ES-I3 (cell line): ENCODE results near the gene TSGA10.
"Not testable (repeated sequence)": the region's sequence is repeated elsewhere in the genome, so short reads cannot be mapped to it uniquely, and the experiment has no call there.

Experiments used
- H3K36me3 ChIP-seq: 2 replicates; pipeline ENCODE4 v1.6.1; 2013; ENCODE audit warnings: mild to moderate bottlenecking, low read length, control low read depth, moderate library complexity; ENCODE audit not compliant: insufficient read depth
- H3K4me1 ChIP-seq: 2 replicates; pipeline ENCODE4 v1.6.1; 2013; ENCODE audit warnings: mild to moderate bottlenecking, control low read depth, low read length; ENCODE audit not compliant: insufficient read depth
- H3K9ac ChIP-seq: 2 replicates; pipeline ENCODE4 v1.6.1; 2013; ENCODE audit warnings: low read depth, mild to moderate bottlenecking, low read length, moderate library complexity
- H3K9me3 ChIP-seq: 2 replicates; pipeline ENCODE4 v1.6.1; 2013; ENCODE audit warnings: mild to moderate bottlenecking, low read length, moderate library complexity; ENCODE audit not compliant: control insufficient read depth, insufficient read depth

TSGA10 gene

DNA sequence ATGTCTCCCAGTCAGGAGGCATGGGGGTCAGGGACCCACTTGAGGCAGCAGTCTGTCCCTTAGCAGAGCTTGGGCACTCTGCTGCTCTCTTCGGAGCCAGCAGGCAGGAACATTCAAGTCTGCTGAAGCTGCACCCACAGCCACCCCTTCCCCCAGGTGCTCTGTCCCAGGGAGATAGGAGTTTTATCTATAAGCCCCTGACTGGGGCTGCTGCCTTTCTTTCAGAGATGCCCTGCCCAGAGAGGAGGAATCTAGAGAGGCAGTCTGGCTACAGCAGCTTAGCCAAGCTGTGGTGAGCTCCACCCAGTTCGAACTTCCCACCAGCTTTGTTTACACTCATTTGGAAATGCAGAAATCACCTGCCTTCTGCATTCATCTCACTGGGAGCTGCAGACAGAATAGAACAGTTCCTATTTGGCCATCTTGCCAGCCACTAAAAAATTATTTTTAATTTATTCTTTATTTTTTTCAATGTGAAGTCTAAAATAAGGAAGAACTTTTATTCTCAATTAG, 19.6 kb downstream of the TSGA10 start:
- H3K9ac ChIP-seq, H3K9me3 ChIP-seq, H3K4me1 ChIP-seq, H3K36me3 ChIP-seq: not testable (repeated sequence)

DNA sequence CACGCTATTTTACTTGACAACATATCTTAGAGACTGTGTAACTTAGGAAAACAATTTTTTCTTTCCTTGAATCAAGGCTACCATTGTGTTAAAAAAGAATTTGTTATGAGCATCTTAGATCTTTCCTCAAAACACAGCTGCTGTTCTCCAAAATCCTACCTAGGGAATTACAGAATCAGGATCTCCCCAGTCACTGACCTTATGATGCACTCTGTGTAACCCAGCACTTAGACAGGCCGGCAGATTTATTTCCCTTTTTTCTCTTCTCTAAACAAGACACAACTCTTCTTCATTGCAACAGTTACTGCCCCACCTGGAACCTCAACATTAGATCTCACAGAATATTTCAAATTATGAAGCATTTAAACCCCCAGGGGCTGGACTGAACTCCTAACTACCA, 26.8 kb downstream of the TSGA10 start:
- Histone ChIP-seq H3K9ac (no peak overlapping the region), H3K4me1 (no peaks in the 10 kb centered on the region), H3K9me3 (no peaks in the 10 kb centered on the region), H3K36me3 (no peaks in the 10 kb centered on the region; the same call in 1 of the 2 replicates)

DNA sequence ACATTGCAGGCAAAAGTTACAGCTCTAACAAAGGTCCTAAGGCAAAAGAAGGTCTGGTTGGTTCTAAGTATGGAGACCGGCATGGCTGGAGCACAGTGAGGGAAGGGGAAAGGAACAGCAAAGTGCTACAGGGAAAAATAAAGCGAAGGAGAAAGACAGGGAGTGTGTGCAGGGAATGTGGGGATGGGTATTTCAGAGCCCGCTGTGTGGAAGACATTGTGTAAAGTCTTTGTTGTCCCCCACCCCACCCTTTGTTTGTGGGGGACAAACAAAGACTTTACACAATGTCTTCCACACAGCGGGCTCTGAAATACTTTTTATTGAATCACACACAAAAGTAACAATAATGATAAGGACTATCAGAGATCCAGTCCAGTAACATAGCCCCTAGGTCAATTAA, 42.1 kb downstream of the TSGA10 start:
- Histone ChIP-seq H3K9ac (no peak overlapping the region), H3K9me3 (no peaks in the 10 kb centered on the region), H3K4me1 (no peaks in the 10 kb centered on the region), H3K36me3 (no peaks in the 10 kb centered on the region)

DNA sequence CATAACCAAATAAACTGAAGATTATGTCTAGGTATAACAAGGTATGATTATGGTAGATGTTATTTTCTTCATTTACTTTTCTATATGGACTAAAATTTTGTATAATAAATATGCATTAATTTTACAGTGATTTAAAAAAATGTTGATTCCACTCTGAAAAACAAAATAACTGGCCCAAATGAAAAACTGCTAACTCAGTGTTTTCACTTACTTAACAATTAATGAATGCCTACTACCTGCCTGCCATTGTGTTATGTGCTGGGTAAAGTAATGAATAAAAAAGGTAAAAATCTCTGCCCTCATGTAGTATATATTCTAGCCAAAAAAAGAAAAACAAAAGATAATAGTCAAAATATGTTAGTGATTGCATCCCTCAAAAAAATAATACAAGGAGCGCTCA, 42.8 kb downstream of the TSGA10 start:
- Histone ChIP-seq H3K4me1 (no peaks in the 10 kb centered on the region), H3K9ac (no peak overlapping the region), H3K36me3 (no peaks in the 10 kb centered on the region), H3K9me3 (no peaks in the 10 kb centered on the region)

DNA sequence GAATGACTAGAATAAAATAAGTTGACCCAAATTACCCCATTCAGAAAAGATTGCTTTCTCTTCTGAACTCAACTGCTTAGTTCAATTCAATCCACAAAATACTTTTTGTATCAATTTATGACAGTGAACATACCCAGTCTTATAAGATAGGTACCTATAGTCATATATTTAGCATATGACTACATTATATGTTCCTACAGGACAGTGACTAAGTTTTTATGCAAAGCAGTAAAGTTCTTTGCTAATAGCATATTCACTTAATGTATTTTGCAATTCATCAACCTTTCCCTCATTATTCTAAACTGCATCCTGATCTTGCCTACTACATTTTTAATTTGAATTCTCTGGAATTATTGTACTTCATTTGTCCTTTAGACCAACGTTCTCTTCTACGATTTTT, 43.5 kb downstream of the TSGA10 start:
- no peak overlapping the region for H3K9ac ChIP-seq
- no peaks in the 10 kb centered on the region for H3K9me3 ChIP-seq
- H3K4me1 ChIP-seq: no peaks in the 10 kb centered on the region
- no peaks in the 10 kb centered on the region for H3K36me3 ChIP-seq

DNA sequence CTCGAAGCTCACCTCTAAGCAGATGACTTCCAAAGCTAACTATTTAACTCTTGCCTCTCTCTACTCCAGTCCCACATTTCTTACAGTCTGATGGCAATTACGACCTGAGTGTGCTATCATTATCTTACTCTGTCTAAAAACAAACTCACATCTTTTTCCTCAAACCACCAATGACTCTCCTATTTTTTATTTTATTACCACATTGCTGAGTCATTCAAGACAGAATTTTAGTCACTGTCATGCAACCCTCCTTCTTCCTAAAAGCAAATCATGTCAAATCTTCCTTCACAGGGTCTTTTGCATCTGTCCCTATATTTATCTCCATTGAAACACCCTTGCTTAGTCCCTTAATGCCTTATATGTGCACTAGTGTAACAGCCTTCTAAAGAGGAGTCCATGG, 47.8 kb downstream of the TSGA10 start:
- no peak overlapping the region for H3K9ac ChIP-seq

GRCh38 chr2:99104006-99104405, 50.7 kb downstream of the TSGA10 start:
- Histone ChIP-seq H3K36me3 (no peaks in the 10 kb centered on the region), H3K9ac (no peak overlapping the region), H3K9me3 (no peaks in the 10 kb centered on the region), H3K4me1 (no peaks in the 10 kb centered on the region)

More for the DNA sequence above, 47.8 kb downstream of the TSGA10 start:
- Histone ChIP-seq H3K9me3 (no peaks in the 10 kb centered on the region), H3K4me1 (no peaks in the 10 kb centered on the region), H3K36me3 (no peaks in the 10 kb centered on the region)

DNA sequence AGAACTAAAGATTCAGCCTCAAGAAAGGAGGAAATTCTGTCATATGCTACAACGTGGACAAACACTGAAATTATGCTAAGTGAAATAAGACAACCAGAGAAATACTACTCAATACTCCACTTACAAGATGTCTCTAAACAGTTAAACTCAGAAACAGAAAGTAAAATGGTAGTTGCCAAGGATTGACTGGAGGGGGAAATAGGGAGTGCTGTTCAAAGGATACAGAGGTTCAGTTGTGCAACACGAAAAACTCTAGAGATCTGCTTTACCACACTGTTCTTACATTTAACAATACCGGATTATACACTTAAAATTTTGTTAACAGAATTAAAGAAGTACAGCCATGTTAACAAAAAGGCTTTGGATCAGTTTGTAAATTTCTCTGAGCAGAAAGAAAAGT, 53.0 kb downstream of the TSGA10 start:
- Histone ChIP-seq H3K4me1 (no peaks in the 10 kb centered on the region), H3K9ac (no peak overlapping the region), H3K9me3 (no peaks in the 10 kb centered on the region), H3K36me3 (no peaks in the 10 kb centered on the region)

- no peaks in the 10 kb centered on the region for H3K36me3 ChIP-seq
- no peaks in the 10 kb centered on the region for H3K4me1 ChIP-seq
- no peak overlapping the region for H3K9ac ChIP-seq
- H3K9me3 ChIP-seq: no peaks in the 10 kb centered on the region
Measured at GRCh38 chr2:99096728-99097127, 58.0 kb downstream of the TSGA10 start.

DNA sequence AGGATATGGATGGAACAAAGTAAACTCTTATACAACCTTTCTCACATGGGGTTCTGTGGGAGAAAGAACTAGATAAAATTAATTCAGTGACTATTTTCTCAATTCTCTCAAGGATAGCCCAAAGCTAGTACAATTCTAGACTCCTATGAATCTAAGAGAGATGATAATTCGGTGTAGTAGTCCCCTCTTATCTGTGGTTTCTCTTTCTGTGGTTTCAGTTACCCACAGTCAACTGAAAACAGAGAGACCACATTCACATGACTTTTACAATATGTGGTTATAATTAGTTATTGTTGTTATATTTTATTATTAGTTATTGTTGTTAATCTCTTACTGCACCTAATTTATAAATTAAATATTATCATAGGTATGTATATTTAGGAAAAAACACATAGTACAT, 66.7 kb downstream of the TSGA10 start:
- no peak overlapping the region for H3K9ac ChIP-seq
- no peaks in the 10 kb centered on the region for H3K4me1 ChIP-seq
- H3K36me3 ChIP-seq: no peaks in the 10 kb centered on the region
- H3K9me3 ChIP-seq: no peaks in the 10 kb centered on the region

DNA sequence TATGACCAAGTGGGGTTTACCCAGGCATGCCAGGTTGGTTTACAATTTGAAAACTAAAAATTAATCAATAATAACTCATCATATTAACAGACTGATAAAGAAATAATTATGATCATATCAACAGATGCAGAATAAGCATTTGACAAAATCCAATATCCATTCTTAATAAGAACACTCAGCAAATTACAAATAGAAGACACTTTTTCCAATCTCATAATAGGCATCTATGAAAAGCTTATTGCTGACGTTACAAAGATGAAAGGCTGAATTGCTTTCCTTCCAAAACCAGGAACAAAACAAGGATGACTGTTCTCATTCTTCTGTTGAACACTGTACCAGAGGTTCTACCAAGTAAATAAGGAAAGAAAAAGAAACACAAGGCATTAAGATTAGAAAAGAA, 68.4 kb downstream of the TSGA10 start:
- Histone ChIP-seq H3K36me3 (no peaks in the 10 kb centered on the region), H3K9me3 (no peaks in the 10 kb centered on the region), H3K9ac (no peak overlapping the region), H3K4me1 (peaks cover 6% of the 10 kb centered on the region; the same call in 1 of the 2 replicates)

GRCh38 chr2:99085421-99085820, 69.3 kb downstream of the TSGA10 start:
- Histone ChIP-seq H3K9ac (no peak overlapping the region), H3K9me3 (no peaks in the 10 kb centered on the region), H3K4me1 (peaks cover 6% of the 10 kb centered on the region; the same call in 1 of the 2 replicates), H3K36me3 (no peaks in the 10 kb centered on the region)

- Histone ChIP-seq H3K9ac (no peak overlapping the region), H3K36me3 (no peaks in the 10 kb centered on the region), H3K9me3 (no peaks in the 10 kb centered on the region), H3K4me1 (peaks cover 6% of the 10 kb centered on the region; the same call in 1 of the 2 replicates)
Measured at GRCh38 chr2:99084256-99084655, 70.5 kb downstream of the TSGA10 start.

- Histone ChIP-seq H3K4me1 (peaks cover 6% of the 10 kb centered on the region; the same call in 1 of the 2 replicates), H3K36me3 (no peaks in the 10 kb centered on the region), H3K9me3 (no peaks in the 10 kb centered on the region), H3K9ac (no peak overlapping the region)
Measured at GRCh38 chr2:99081891-99082290, 72.9 kb downstream of the TSGA10 start.

DNA sequence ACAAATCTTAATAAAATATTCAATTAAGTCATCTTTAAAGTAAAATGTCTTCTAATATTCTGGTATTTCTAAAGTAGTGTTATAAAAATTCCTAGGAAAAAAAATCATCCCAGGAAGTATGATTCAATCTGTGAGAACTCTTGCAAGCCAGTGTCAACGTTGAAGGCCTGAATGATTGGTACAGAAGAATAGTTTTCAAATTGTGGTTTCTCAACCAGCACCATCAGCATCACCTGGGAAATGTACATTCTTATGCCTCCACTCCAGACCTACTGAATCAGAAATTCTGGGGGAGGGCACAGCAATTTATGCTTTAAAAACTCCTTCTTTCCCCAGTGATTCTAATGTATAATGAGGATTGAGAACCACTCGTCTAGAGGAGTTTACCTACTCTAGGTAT, 75.5 kb downstream of the TSGA10 start:
- Histone ChIP-seq H3K9ac (no peak overlapping the region), H3K4me1 (peaks cover 6% of the 10 kb centered on the region; the same call in 1 of the 2 replicates), H3K36me3 (no peaks in the 10 kb centered on the region)

GRCh38 chr2:99072551-99072950, 82.2 kb downstream of the TSGA10 start:
- no peaks in the 10 kb centered on the region for H3K9me3 ChIP-seq

More for the DNA sequence above, 75.5 kb downstream of the TSGA10 start:
- no peaks in the 10 kb centered on the region for H3K9me3 ChIP-seq

More at GRCh38 chr2:99072551-99072950, 82.2 kb downstream of the TSGA10 start:
- Histone ChIP-seq H3K36me3 (no peaks in the 10 kb centered on the region), H3K9ac (no peak overlapping the region), H3K4me1 (no peaks in the 10 kb centered on the region)
